NCI-H1694 treated with DMSO at 0.1 percent for 48 hours (cell line): ENCODE data around the gene YTHDC1.
A peak's percentile ranks its signal among the peaks of the same experiment; 100 is the strongest.
"Not testable (repeated sequence)": the region's sequence is repeated elsewhere in the genome, so short reads cannot be mapped to it uniquely, and the experiment has no call there.

Experiments used
- DNase-seq: peaks from one replicate; lab custom pipeline; 2025; lab: John Stamatoyannopoulos, UW

The YTHDC1 gene

GRCh38 chr4:68288393-68288740 lies 61.5 kb downstream of the YTHDC1 start:
- DNase-seq = no peak

- no peak for DNase-seq
Observed at GRCh38 chr4:68287704-68288392, 62.0 kb downstream of the YTHDC1 start.

DNA sequence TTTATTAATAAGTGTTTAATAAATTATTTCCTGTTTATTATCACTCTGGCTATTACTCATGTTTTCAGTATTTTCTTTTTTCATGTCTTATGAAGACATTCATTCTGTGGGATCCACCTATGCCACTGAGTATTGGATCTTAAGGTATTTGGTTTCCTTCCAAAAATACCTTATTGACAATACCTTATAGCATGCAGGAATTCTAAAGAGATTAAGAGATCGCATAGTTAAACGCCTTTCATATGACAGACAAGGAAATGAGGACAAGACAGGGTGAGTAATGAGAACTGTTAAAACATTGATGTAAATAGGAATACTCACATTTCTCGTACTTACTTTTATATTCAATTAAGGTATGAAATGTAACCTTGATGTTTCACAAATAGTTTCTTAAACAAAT lies 66.2 kb downstream of the YTHDC1 start:
- DNase-seq = no peak

GRCh38 chr4:68283095-68283494 lies 66.8 kb downstream of the YTHDC1 start:
- DNase-seq = no peak

GRCh38 chr4:68281796-68282740 lies 67.8 kb downstream of the YTHDC1 start:
- not testable (repeated sequence) for DNase-seq

GRCh38 chr4:68278029-68278428 lies 71.9 kb downstream of the YTHDC1 start:
- DNase-seq = no peak

GRCh38 chr4:68277627-68278026 lies 72.3 kb downstream of the YTHDC1 start:
- no peak for DNase-seq

DNA sequence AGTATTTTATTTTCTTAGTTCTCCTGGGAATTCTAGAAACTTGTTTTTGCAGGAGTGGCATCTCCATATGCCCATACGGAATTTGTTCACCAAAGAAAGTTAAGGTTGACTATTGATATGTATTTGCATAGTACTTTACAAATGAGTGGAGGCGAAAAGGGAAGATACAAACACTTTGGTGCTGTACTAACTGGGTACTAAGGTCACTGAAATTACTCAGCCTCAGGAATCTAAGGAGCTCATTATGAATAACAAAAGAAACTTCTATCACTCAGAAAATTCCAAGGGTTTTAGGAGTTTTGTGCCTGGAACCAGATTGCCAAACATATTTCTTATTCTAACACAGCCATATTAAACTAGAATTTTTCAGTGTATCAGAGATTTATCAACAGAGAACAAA lies 77.0 kb downstream of the YTHDC1 start:
- no peak for DNase-seq

DNA sequence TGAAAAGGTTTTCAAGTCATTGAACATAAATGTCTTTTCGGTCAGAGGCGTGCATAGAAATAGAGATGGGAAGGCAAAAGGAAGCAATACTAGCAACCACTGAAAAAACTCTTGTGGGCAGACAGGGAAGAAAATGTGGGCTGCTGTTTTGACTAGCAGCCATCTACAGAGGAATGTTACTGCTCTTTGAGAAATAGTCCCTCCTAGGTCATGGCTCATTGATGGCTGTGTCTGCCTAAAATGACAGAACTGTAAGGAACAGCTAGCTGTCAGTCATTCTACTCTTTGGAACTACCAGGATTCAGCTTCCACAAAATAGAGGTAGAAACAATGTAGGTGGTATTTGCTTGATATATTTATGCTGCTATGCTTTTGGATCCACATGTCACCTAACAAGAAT lies 77.5 kb downstream of the YTHDC1 start:
- no peak for DNase-seq

DNA sequence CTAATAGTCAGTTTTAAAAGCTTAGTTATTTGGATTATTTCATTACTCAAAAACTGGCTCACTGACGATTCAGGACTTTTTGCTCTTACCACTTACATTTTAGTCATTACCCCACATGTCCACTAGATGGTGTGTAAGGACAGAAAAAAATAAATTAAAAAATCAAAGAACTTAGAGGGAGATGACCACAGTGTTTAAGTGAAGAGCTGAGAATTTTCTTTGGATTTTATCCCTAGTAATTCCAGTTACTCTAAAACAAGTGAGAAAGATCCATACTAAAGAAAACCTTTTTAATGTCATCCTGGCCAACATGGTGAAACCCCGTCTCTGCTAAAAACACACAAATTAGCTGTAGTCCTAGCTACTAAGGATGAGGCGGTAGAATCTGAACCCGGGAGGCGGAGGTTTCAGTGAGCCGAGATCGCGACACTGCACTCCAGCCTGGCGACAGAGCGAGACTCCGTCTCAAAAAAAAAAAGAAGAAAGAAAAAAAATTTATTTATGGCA lies 78.0 kb downstream of the YTHDC1 start:
- peak; percentile 24 for DNase-seq

DNA sequence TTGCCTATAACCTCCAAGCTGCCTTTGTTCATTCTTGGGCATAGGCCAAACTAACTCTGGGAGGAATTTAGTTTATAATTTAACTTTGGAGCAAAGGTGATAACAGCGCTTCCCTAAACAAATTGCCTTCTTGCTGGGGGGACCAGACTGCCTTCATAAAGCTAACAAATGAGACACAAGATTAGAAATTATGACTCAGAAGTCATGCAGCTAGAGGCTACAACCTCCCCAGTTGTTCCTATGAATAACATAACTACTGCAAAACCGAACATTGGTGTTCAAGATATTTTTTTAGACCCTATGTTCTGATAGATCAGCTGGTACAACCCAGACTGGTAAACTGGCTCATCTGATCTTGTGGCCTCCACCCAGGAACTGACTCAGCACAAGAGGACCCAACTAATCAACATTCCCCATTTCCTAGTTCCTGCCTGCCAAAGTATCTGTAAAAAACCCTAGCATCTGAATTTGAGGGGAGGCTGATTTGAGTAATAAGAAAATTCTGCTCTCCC lies 82.4 kb downstream of the YTHDC1 start:
- DNase-seq = no peak

GRCh38 chr4:68264875-68265565 lies 84.9 kb downstream of the YTHDC1 start:
- DNase-seq = no peak
